C4-2B (cell line): ENCODE measurements around the gene SOBP.

Experiments
- ZFX ChIP-seq: fragments of 450-650 bp; IDR thresholded peaks from 2 replicates; pipeline ENCODE4 v1.6.1; 2017
- TF ChIP-seq, protein P1 (sequence below): fragments of 450-650 bp; conservative IDR thresholded peaks from 2 replicates; pipeline ENCODE4 v1.5.1; 2017; ENCODE audit warnings: mild to moderate bottlenecking

DNA sequence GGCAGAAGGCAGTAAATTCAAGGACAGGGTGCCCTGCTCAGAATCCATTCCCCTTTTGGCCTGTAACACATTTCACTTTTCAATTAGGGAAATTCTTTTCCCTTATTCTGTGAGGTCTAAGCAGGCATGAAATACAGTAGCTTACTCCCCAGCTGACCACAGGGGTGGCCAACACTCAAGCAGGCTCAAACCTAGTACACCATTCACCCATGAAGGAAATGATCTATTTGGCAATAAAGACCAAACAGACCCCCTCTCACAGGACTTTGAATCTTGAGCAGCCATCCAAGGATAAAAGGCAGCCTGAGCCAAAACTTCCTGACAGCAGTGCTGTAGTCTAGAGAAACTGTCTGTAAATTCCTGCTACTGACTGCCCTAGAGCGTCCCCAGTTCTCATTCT lies 48.2 kb upstream of the SOBP start:
- TF ChIP-seq, protein P1, sequence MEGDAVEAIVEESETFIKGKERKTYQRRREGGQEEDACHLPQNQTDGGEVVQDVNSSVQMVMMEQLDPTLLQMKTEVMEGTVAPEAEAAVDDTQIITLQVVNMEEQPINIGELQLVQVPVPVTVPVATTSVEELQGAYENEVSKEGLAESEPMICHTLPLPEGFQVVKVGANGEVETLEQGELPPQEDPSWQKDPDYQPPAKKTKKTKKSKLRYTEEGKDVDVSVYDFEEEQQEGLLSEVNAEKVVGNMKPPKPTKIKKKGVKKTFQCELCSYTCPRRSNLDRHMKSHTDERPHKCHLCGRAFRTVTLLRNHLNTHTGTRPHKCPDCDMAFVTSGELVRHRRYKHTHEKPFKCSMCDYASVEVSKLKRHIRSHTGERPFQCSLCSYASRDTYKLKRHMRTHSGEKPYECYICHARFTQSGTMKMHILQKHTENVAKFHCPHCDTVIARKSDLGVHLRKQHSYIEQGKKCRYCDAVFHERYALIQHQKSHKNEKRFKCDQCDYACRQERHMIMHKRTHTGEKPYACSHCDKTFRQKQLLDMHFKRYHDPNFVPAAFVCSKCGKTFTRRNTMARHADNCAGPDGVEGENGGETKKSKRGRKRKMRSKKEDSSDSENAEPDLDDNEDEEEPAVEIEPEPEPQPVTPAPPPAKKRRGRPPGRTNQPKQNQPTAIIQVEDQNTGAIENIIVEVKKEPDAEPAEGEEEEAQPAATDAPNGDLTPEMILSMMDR, result no peak
- TF ChIP-seq ZFX, result no peak
